Measurements from ENCODE around the gene MKRN2. TPM values are rescaled to one million over a fixed set of nuclear protein-coding genes. Genes with fewer than 3 reads are reported as not detected.
A peak's percentile ranks its signal among the peaks of the same experiment; 100 is the strongest.

The MKRN2 gene
- total RNA-seq, 1 experiment from 2014 or later: 18.2 TPM

GRCh38 chr3:12557473-12558100 is 700 bp downstream of the MKRN2 start:
- CTCF ChIA-PET: no interaction called here
- peaks cover 17% of the 10 kb centered on the region for H3K27me3 Mint-ChIP-seq (ENCODE audit: low read depth)
- H3K36me3 Mint-ChIP-seq: no peaks in the 10 kb centered on the region
- peak overlapping the region; percentile 92 for H3K27ac Mint-ChIP-seq
- POLR2A ChIA-PET: interaction anchor here (0.5 to 1.0 kb wide), 2 partner anchors 15 to 284 kb away, joined by 3 read pairs; partner anchors contain the start of gene RPL32
- TF ChIP-seq FOXJ3 (CRISPR knock-in tag; IDR thresholded peaks at IDR 0.05; ENCODE audit: borderline replicate concordance): no peak
- TF ChIP-seq JUN (CRISPR knock-in tag; IDR thresholded peaks at IDR 0.05): no peak
- TF ChIP-seq, protein P1, sequence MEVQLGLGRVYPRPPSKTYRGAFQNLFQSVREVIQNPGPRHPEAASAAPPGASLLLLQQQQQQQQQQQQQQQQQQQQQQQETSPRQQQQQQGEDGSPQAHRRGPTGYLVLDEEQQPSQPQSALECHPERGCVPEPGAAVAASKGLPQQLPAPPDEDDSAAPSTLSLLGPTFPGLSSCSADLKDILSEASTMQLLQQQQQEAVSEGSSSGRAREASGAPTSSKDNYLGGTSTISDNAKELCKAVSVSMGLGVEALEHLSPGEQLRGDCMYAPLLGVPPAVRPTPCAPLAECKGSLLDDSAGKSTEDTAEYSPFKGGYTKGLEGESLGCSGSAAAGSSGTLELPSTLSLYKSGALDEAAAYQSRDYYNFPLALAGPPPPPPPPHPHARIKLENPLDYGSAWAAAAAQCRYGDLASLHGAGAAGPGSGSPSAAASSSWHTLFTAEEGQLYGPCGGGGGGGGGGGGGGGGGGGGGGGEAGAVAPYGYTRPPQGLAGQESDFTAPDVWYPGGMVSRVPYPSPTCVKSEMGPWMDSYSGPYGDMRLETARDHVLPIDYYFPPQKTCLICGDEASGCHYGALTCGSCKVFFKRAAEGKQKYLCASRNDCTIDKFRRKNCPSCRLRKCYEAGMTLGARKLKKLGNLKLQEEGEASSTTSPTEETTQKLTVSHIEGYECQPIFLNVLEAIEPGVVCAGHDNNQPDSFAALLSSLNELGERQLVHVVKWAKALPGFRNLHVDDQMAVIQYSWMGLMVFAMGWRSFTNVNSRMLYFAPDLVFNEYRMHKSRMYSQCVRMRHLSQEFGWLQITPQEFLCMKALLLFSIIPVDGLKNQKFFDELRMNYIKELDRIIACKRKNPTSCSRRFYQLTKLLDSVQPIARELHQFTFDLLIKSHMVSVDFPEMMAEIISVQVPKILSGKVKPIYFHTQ (CRISPR knock-in tag; IDR thresholded peaks at IDR 0.05): no peak
- no peak for TF ChIP-seq ZNF671 (CRISPR knock-in tag; IDR thresholded peaks at IDR 0.05)
- TF ChIP-seq NFATC4 (CRISPR knock-in tag; IDR thresholded peaks at IDR 0.05): no peak
- no peak for TF ChIP-seq TEAD4 (CRISPR knock-in tag; IDR thresholded peaks at IDR 0.05)
- TF ChIP-seq ATF2 (CRISPR knock-in tag; IDR thresholded peaks at IDR 0.05; ENCODE audit: borderline replicate concordance, low read depth): no peak
- TF ChIP-seq SMAD3 (CRISPR knock-in tag; IDR thresholded peaks at IDR 0.05; ENCODE audit: borderline replicate concordance): no peak
- TF ChIP-seq, protein P2, sequence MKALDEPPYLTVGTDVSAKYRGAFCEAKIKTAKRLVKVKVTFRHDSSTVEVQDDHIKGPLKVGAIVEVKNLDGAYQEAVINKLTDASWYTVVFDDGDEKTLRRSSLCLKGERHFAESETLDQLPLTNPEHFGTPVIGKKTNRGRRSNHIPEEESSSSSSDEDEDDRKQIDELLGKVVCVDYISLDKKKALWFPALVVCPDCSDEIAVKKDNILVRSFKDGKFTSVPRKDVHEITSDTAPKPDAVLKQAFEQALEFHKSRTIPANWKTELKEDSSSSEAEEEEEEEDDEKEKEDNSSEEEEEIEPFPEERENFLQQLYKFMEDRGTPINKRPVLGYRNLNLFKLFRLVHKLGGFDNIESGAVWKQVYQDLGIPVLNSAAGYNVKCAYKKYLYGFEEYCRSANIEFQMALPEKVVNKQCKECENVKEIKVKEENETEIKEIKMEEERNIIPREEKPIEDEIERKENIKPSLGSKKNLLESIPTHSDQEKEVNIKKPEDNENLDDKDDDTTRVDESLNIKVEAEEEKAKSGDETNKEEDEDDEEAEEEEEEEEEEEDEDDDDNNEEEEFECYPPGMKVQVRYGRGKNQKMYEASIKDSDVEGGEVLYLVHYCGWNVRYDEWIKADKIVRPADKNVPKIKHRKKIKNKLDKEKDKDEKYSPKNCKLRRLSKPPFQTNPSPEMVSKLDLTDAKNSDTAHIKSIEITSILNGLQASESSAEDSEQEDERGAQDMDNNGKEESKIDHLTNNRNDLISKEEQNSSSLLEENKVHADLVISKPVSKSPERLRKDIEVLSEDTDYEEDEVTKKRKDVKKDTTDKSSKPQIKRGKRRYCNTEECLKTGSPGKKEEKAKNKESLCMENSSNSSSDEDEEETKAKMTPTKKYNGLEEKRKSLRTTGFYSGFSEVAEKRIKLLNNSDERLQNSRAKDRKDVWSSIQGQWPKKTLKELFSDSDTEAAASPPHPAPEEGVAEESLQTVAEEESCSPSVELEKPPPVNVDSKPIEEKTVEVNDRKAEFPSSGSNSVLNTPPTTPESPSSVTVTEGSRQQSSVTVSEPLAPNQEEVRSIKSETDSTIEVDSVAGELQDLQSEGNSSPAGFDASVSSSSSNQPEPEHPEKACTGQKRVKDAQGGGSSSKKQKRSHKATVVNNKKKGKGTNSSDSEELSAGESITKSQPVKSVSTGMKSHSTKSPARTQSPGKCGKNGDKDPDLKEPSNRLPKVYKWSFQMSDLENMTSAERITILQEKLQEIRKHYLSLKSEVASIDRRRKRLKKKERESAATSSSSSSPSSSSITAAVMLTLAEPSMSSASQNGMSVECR (CRISPR knock-in tag; IDR thresholded peaks at IDR 0.05; ENCODE audit: borderline replicate concordance): 0 out of 2 replicates have a peak, but pooled peaks have one; percentile 1
- H3K9me3 Mint-ChIP-seq: no peaks in the 10 kb centered on the region
- no peak for ATAC-seq
- peak overlapping the region; percentile 81 for H3K4me3 Mint-ChIP-seq
- no peak for DNase-seq (ENCODE audit: low spot score)
- H3K4me1 Mint-ChIP-seq: peaks cover 44% of the 10 kb centered on the region

GRCh38 chr3:12558706-12559105 is 1.8 kb downstream of the MKRN2 start:
- no peak for ATAC-seq
- no peak for DNase-seq (ENCODE audit: low spot score)
- H3K27me3 Mint-ChIP-seq (ENCODE audit: low read depth): peaks cover 12% of the 10 kb centered on the region
- H3K27ac Mint-ChIP-seq: no peak overlapping the region
- H3K4me3 Mint-ChIP-seq: peak overlapping the region; percentile 81
- H3K9me3 Mint-ChIP-seq: no peaks in the 10 kb centered on the region
- H3K4me1 Mint-ChIP-seq: peaks cover 51% of the 10 kb centered on the region
- CTCF ChIA-PET: no interaction called here
- TF ChIP-seq, protein P3, sequence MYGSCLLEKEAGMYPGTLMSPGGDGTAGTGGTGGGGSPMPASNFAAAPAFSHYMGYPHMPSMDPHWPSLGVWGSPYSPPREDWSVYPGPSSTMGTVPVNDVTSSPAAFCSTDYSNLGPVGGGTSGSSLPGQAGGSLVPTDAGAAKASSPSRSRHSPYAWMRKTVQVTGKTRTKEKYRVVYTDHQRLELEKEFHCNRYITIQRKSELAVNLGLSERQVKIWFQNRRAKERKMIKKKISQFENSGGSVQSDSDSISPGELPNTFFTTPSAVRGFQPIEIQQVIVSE (CRISPR knock-in tag; IDR thresholded peaks at IDR 0.05; ENCODE audit: borderline replicate concordance): no peak
- no peaks in the 10 kb centered on the region for H3K36me3 Mint-ChIP-seq
- POLR2A ChIA-PET: no interaction called here

DNA sequence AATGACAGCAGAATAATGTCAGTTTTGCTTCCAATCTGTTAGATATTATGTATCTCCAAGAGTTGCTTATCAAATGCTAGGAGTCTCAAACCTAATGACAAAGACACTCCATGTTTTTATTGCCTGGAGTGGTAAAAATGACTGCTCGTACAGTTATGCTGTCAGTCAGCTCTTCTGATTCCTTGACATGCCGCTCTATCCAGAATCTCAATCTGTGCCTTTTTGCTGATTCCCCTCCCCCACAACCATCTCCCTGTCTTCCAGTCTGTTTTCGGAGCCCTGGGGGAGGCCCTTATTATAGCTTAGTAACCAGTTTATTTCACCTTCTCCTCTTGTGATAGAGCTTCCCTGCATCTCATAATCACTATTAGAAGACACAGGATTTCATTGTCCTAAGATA is 2.6 kb downstream of the MKRN2 start:
- DNase-seq (ENCODE audit: low spot score): no peak
- Mint-ChIP-seq H3K27ac (no peak overlapping the region), H3K36me3 (no peaks in the 10 kb centered on the region), H3K27me3 (ENCODE audit: low read depth) (peaks cover 12% of the 10 kb centered on the region), H3K9me3 (no peaks in the 10 kb centered on the region), H3K4me3 (peak overlapping the region; percentile 24), H3K4me1 (peaks cover 54% of the 10 kb centered on the region)
- POLR2A ChIA-PET: no interaction called here
- ATAC-seq: no peak
- CTCF ChIA-PET: interaction anchor here (0.6 kb wide), 1 partner anchor 160 kb away, joined by 4 read pairs; no protein-coding TSS in a partner anchor
- TF ChIP-seq IRF1 (CRISPR knock-in tag; IDR thresholded peaks at IDR 0.05): no peak
- no peak for TF ChIP-seq ZNF532 (CRISPR knock-in tag; IDR thresholded peaks at IDR 0.05; ENCODE audit: borderline replicate concordance)
- TF ChIP-seq NR3C1 (CRISPR knock-in tag; conservative IDR thresholded peaks at IDR 0.05; ENCODE audit: low read depth): no peak
- TF ChIP-seq TEAD1 (CRISPR knock-in tag; IDR thresholded peaks at IDR 0.05): no peak
- no peak for TF ChIP-seq MLX (CRISPR knock-in tag; IDR thresholded peaks at IDR 0.05)

Data from WTC11 (cell line).